Mucosa of descending colon (tissue), 3 donors: ENCODE measurements around the gene MXRA7. TPM values are rescaled to one million over a fixed set of nuclear protein-coding genes. Genes with fewer than 3 reads are reported as not detected.
A peak's percentile ranks its signal among the peaks of the same experiment; 100 is the strongest.

ENCODE experiments used
- ATAC-seq: fragments of 200-7000 bp; cut with Tn5 transposase; one replicate; pipeline ENCODE4 v1.9.1; 2020; ENCODE audit warnings: mild to moderate bottlenecking, moderate library complexity
- DNase-seq, 3 donors: peaks; one replicate each; pipeline ENCODE4 v3.0.0-alpha.2; 2020
- H3K36me3 ChIP-seq: fragments of 200-600 bp; one replicate; pipeline ENCODE4 v1.8.0; 2021; ENCODE audit warnings: low read depth, mild to moderate bottlenecking
- H3K4me1 ChIP-seq: fragments of 200-600 bp; one replicate; pipeline ENCODE4 v1.8.0; 2021; ENCODE audit warnings: low read depth, mild to moderate bottlenecking
- H3K4me3 ChIP-seq: fragments of 200-600 bp; one replicate; pipeline ENCODE4 v1.8.0; 2021; ENCODE audit warnings: mild to moderate bottlenecking
- H3K9me3 ChIP-seq: fragments of 200-600 bp; one replicate; pipeline ENCODE4 v1.8.0; 2021; ENCODE audit warnings: mild to moderate bottlenecking
- CTCF ChIP-seq: fragments of 200-600 bp; IDR thresholded peaks from one replicate; pipeline ENCODE4 v1.8.0; 2022; ENCODE audit warnings: antibody characterized with exemption, mild to moderate bottlenecking
- intact Hi-C, 2 donors: fragments of 100-400 bp; cut with DNase I in 1 of 2; cut with micrococcal nuclease in 1 of 2; formaldehyde crosslinking; loops; one replicate each; pipeline versions ENCODE4 v1.11.0 to v1.11.1; 2022; cut with DNase I, micrococcal nuclease
- total RNA-seq, 3 donors: library from RNA; stranded (reverse); fragmentation: NEBNext Ultra II Directional in 2 of 3; extraction: Animal tissue kit (Norgen Biotek cat#: 25700) in 2 of 3; gene quantifications; one replicate each; pipeline versions ENCODE4 v1.2.1 to v1.2.4, GENCODE V29; 2021 to 2023
- donor health status: DM: no; HTN: no; CAD: no; lungs with moderate emphysema.
- donor health status: DM: no; HTN: no; CAD: no.
- donor health status: DM: no; HTN: yes; CAD: no.

The MXRA7 gene
- total RNA-seq, 3 donors from 2014 or later: 11.4 to 214 (median 24.5) TPM

GRCh38 chr17:76720941-76721340 lies 10.2 kb upstream of the MXRA7 start:
- intact Hi-C loops: no loop called here

GRCh38 chr17:76720211-76720610 lies 9.4 kb upstream of the MXRA7 start:
- Histone ChIP-seq H3K4me3 (no peak overlapping the region), H3K9me3 (no peaks in the 10 kb centered on the region), H3K4me1 (peaks cover 16% of the 10 kb centered on the region), H3K36me3 (peaks cover 38% of the 10 kb centered on the region)
- DNase-seq: no peak
- no peak for ATAC-seq
- intact Hi-C loops: no loop called here
- no peak for TF ChIP-seq CTCF

More at GRCh38 chr17:76720941-76721340, 10.2 kb upstream of the MXRA7 start:
- ATAC-seq (no peak), DNase-seq (no peak)
- Histone ChIP-seq H3K4me3 (no peak overlapping the region), H3K4me1 (peaks cover 19% of the 10 kb centered on the region), H3K9me3 (no peaks in the 10 kb centered on the region), H3K36me3 (peaks cover 38% of the 10 kb centered on the region)
- TF ChIP-seq CTCF: no peak

- Histone ChIP-seq H3K36me3 (peaks cover 38% of the 10 kb centered on the region), H3K4me1 (peaks cover 2% of the 10 kb centered on the region)
- intact Hi-C loops: no loop called here
Measured at GRCh38 chr17:76718516-76718915, 7.8 kb upstream of the MXRA7 start.

GRCh38 chr17:76716839-76717215 lies 6.1 kb upstream of the MXRA7 start:
- intact Hi-C loops: no loop called here

More at GRCh38 chr17:76718516-76718915, 7.8 kb upstream of the MXRA7 start:
- DNase-seq (no peak), ATAC-seq (no peak)
- H3K4me3 ChIP-seq: no peak overlapping the region
- TF ChIP-seq CTCF: no peak
- H3K9me3 ChIP-seq: no peaks in the 10 kb centered on the region

GRCh38 chr17:76716146-76716838 lies 5.5 kb upstream of the MXRA7 start:
- no peak for TF ChIP-seq CTCF
- H3K4me3 ChIP-seq: no peak overlapping the region
- H3K36me3 ChIP-seq: peaks cover 28% of the 10 kb centered on the region
- peaks cover 2% of the 10 kb centered on the region for H3K4me1 ChIP-seq
- H3K9me3 ChIP-seq: no peaks in the 10 kb centered on the region
- peak in 1 of 3 donors; percentile 15 for DNase-seq
- ATAC-seq: peak; percentile 78
- intact Hi-C loops: no loop called here

More at GRCh38 chr17:76716839-76717215, 6.1 kb upstream of the MXRA7 start:
- ATAC-seq (no peak), DNase-seq (no peak)
- Histone ChIP-seq H3K4me3 (no peak overlapping the region), H3K36me3 (peaks cover 33% of the 10 kb centered on the region), H3K4me1 (peaks cover 2% of the 10 kb centered on the region), H3K9me3 (no peaks in the 10 kb centered on the region)
- no peak for TF ChIP-seq CTCF
